Mesothelial cell of epicardium (in vitro differentiated cells): Measurements from ENCODE around the gene TRAPPC12. TPM values are rescaled to one million over a fixed set of nuclear protein-coding genes. Genes with fewer than 3 reads are reported as not detected.

Experiments
- DNase-seq, 2 experiments: peaks; one replicate each; pipeline ENCODE4 v3.0.0; 2021; ENCODE audit warnings: low spot score in 2 of 2; ENCODE audit not compliant: unreplicated experiment in 2 of 2
- H3K27ac Mint-ChIP-seq: 2 replicates; pipeline ENCODE4 v1.8.0; 2021; ENCODE audit warnings: mixed read lengths
- H3K27me3 Mint-ChIP-seq: 2 replicates; pipeline ENCODE4 v1.8.0; 2021; ENCODE audit warnings: low read depth, mixed read lengths
- H3K36me3 Mint-ChIP-seq: 2 replicates; pipeline ENCODE4 v1.8.0; 2021; ENCODE audit warnings: mixed read lengths
- H3K4me1 Mint-ChIP-seq: 2 replicates; pipeline ENCODE4 v1.8.0; 2021; ENCODE audit warnings: mixed read lengths
- H3K4me3 Mint-ChIP-seq: 2 replicates; pipeline ENCODE4 v1.8.0; 2021; ENCODE audit warnings: mild to moderate bottlenecking, moderate library complexity, mixed read lengths
- H3K9me3 Mint-ChIP-seq: 2 replicates; pipeline ENCODE4 v1.8.0; 2021; ENCODE audit warnings: mixed read lengths
- CTCF ChIP-seq: fragments of 200-600 bp; sonication (generic); IDR thresholded peaks from one replicate; pipeline ENCODE4 v1.5.0; 2021; ENCODE audit warnings: antibody characterized with exemption; ENCODE audit not compliant: unreplicated experiment
- total RNA-seq: library from RNA; stranded (reverse); gene quantifications from 3 replicates; pipeline ENCODE4 v1.2.1, GENCODE V29; 2021

Gene TRAPPC12
- total RNA-seq, 1 donor from 2014 or later: 134 TPM

- Mint-ChIP-seq H3K4me3 (no peak overlapping the region), H3K27me3 (no peaks in the 10 kb centered on the region), H3K27ac (no peak overlapping the region), H3K9me3 (no peaks in the 10 kb centered on the region), H3K36me3 (peaks cover 11% of the 10 kb centered on the region), H3K4me1 (no peaks in the 10 kb centered on the region)
- no peak for TF ChIP-seq CTCF
- no peak for DNase-seq
Observed at GRCh38 chr2:3340144-3340543, 39.4 kb upstream of the TRAPPC12 start.

- Mint-ChIP-seq H3K9me3 (no peaks in the 10 kb centered on the region), H3K27ac (no peak overlapping the region), H3K36me3 (peaks cover 7% of the 10 kb centered on the region), H3K4me1 (no peaks in the 10 kb centered on the region), H3K27me3 (no peaks in the 10 kb centered on the region), H3K4me3 (no peak overlapping the region)
- no peak for TF ChIP-seq CTCF
- no peak for DNase-seq
Observed at GRCh38 chr2:3341336-3341735, 38.2 kb upstream of the TRAPPC12 start.

GRCh38 chr2:3342324-3342723, 37.2 kb upstream of the TRAPPC12 start:
- Mint-ChIP-seq H3K27ac (no peak overlapping the region), H3K9me3 (peaks cover 1% of the 10 kb centered on the region), H3K36me3 (peaks cover 16% of the 10 kb centered on the region), H3K27me3 (no peaks in the 10 kb centered on the region), H3K4me1 (no peaks in the 10 kb centered on the region), H3K4me3 (no peak overlapping the region)
- DNase-seq: no peak
- TF ChIP-seq CTCF: no peak

- Mint-ChIP-seq H3K4me1 (no peaks in the 10 kb centered on the region), H3K36me3 (peaks cover 20% of the 10 kb centered on the region), H3K27ac (peak overlapping the region; percentile 25), H3K27me3 (no peaks in the 10 kb centered on the region), H3K9me3 (peaks cover 6% of the 10 kb centered on the region), H3K4me3 (no peak overlapping the region)
- TF ChIP-seq CTCF: no peak
- no peak for DNase-seq
Observed at GRCh38 chr2:3343012-3343411, 36.5 kb upstream of the TRAPPC12 start.

- no peak for TF ChIP-seq CTCF
- Mint-ChIP-seq H3K27ac (no peak overlapping the region), H3K4me1 (no peaks in the 10 kb centered on the region), H3K9me3 (peaks cover 6% of the 10 kb centered on the region), H3K4me3 (no peak overlapping the region), H3K27me3 (no peaks in the 10 kb centered on the region), H3K36me3 (peaks cover 18% of the 10 kb centered on the region)
- no peak for DNase-seq
Observed at GRCh38 chr2:3344897-3345296, 34.6 kb upstream of the TRAPPC12 start.

GRCh38 chr2:3345621-3346020, 33.9 kb upstream of the TRAPPC12 start:
- no peak for TF ChIP-seq CTCF
- Mint-ChIP-seq H3K9me3 (peaks cover 6% of the 10 kb centered on the region), H3K4me1 (no peaks in the 10 kb centered on the region), H3K4me3 (no peak overlapping the region), H3K36me3 (peaks cover 24% of the 10 kb centered on the region), H3K27me3 (no peaks in the 10 kb centered on the region), H3K27ac (no peak overlapping the region)
- no peak for DNase-seq
